ENCODE measurements around the gene GRIN2A.

DNA sequence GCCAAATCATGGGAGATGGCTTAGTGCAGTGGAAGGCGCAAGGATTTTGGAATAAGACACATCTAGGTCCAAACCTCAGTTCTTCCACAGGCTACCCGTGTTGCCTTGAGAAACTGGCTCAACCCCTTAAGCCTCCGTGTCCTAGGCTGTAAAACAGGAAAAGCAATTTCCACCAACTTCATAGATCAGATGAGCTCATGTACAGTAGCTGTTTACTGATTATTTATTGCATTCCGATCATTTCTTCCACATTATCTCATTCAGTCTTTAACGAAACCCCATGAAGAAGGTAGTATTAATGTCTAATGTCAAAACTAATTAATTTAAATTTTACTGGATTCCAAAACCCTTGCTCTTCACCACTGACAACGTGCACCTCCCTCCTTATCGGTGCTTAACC lies 231.6 kb downstream of the GRIN2A start:
- TF ChIP-seq, protein P1, sequence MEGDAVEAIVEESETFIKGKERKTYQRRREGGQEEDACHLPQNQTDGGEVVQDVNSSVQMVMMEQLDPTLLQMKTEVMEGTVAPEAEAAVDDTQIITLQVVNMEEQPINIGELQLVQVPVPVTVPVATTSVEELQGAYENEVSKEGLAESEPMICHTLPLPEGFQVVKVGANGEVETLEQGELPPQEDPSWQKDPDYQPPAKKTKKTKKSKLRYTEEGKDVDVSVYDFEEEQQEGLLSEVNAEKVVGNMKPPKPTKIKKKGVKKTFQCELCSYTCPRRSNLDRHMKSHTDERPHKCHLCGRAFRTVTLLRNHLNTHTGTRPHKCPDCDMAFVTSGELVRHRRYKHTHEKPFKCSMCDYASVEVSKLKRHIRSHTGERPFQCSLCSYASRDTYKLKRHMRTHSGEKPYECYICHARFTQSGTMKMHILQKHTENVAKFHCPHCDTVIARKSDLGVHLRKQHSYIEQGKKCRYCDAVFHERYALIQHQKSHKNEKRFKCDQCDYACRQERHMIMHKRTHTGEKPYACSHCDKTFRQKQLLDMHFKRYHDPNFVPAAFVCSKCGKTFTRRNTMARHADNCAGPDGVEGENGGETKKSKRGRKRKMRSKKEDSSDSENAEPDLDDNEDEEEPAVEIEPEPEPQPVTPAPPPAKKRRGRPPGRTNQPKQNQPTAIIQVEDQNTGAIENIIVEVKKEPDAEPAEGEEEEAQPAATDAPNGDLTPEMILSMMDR (IDR thresholded peaks at IDR 0.05), result no peak
- TF ChIP-seq ZFX (IDR thresholded peaks at IDR 0.05; ENCODE audit: borderline replicate concordance), result no peak
